Embryonic facial prominence (tissue), 1 donor: ENCODE measurements around the gene CNNM2.
"Not testable (repeated sequence)": the region's sequence is repeated elsewhere in the genome, so short reads cannot be mapped to it uniquely, and the experiment has no call there.

Experiments used
- DNase-seq: peaks from one replicate; pipeline ENCODE4 v3.0.0-alpha.2; 2016; ENCODE audit errors: extremely low spot score

Gene CNNM2

GRCh38 chr10:102926842-102927241, 8.7 kb downstream of the CNNM2 start:
- DNase-seq = no peak

GRCh38 chr10:102927311-102928010, 9.4 kb downstream of the CNNM2 start:
- no peak for DNase-seq

- DNase-seq = not testable (repeated sequence)
Measured at GRCh38 chr10:102928442-102928841, 10.3 kb downstream of the CNNM2 start.

GRCh38 chr10:102930720-102931119, 12.6 kb downstream of the CNNM2 start:
- no peak for DNase-seq

- DNase-seq = no peak
Measured at GRCh38 chr10:102931643-102932042, 13.5 kb downstream of the CNNM2 start.

GRCh38 chr10:102935505-102935904, 17.4 kb downstream of the CNNM2 start:
- DNase-seq = no peak

GRCh38 chr10:102935939-102936605, 18.0 kb downstream of the CNNM2 start:
- DNase-seq = no peak

- no peak for DNase-seq
Measured at GRCh38 chr10:102941401-102941800, 23.3 kb downstream of the CNNM2 start.

GRCh38 chr10:102945449-102945848, 27.4 kb downstream of the CNNM2 start:
- no peak for DNase-seq

GRCh38 chr10:102945962-102946361, 27.9 kb downstream of the CNNM2 start:
- DNase-seq = no peak

GRCh38 chr10:102946992-102947391, 28.9 kb downstream of the CNNM2 start:
- no peak for DNase-seq

GRCh38 chr10:102948176-102948575, 30.1 kb downstream of the CNNM2 start:
- DNase-seq = no peak

- DNase-seq = no peak
Measured at GRCh38 chr10:102948786-102949185, 30.7 kb downstream of the CNNM2 start.

GRCh38 chr10:102949916-102950315, 31.8 kb downstream of the CNNM2 start:
- DNase-seq = no peak

GRCh38 chr10:102951316-102951715, 33.2 kb downstream of the CNNM2 start:
- no peak for DNase-seq

GRCh38 chr10:102959360-102959759, 41.3 kb downstream of the CNNM2 start:
- no peak for DNase-seq

- DNase-seq = no peak
Measured at GRCh38 chr10:102960157-102960556, 42.1 kb downstream of the CNNM2 start.

- DNase-seq = no peak
Measured at GRCh38 chr10:102962267-102962666, 44.2 kb downstream of the CNNM2 start.

GRCh38 chr10:102962951-102963755, 45.1 kb downstream of the CNNM2 start:
- no peak for DNase-seq

- DNase-seq = no peak
Measured at GRCh38 chr10:102963756-102964025, 45.6 kb downstream of the CNNM2 start.

GRCh38 chr10:102964064-102964463, 46.0 kb downstream of the CNNM2 start:
- DNase-seq = not testable (repeated sequence)

GRCh38 chr10:102964713-102965112, 46.6 kb downstream of the CNNM2 start:
- no peak for DNase-seq

- DNase-seq = no peak
Measured at GRCh38 chr10:102965311-102965851, 47.3 kb downstream of the CNNM2 start.
